HEK293 (cell line): ENCODE results near the gene GPM6B.

Experiments used
- CTCF ChIA-PET: fragments of 350-600 bp; formaldehyde crosslinking; extraction: SDS; loops from one replicate; lab custom pipeline; 2021; ENCODE audit warnings: antibody characterized with exemption; lab: Yijun Ruan, JAX
- POLR2A ChIA-PET: fragments of 300-600 bp; formaldehyde crosslinking; extraction: SDS; loops from one replicate; lab custom pipeline; 2020; ENCODE audit warnings: antibody characterized with exemption, inconsistent platforms; lab: Yijun Ruan, JAX
- H3K27ac ChIP-seq: fragments of 200-500 bp; sonication (Bioruptor generic); 2 replicates; pipeline ENCODE4 v1.5.1; 2014; ENCODE audit warnings: low read depth, low read length, control low read depth, inconsistent platforms; ENCODE audit errors: extremely low read depth
- H3K36me3 ChIP-seq, 2 experiments: fragments of 200-500 bp in 1 of 2; sonication (Bioruptor generic) in 1 of 2; 1 replicate in 1 of 2; 2 replicates in 1 of 2; pipeline ENCODE4 v1.5.1; 2014 to 2017; ENCODE audit warnings: inconsistent platforms in 2 of 2, low read length in 2 of 2; ENCODE audit not compliant: control insufficient read depth in 2 of 2, insufficient read depth in 1 of 2
- H3K4me1 ChIP-seq: fragments of 200-500 bp; sonication (Bioruptor generic); 2 replicates; pipeline ENCODE4 v1.5.1; 2014; ENCODE audit warnings: mild to moderate bottlenecking, low read length, inconsistent platforms; ENCODE audit not compliant: control insufficient read depth, insufficient read depth
- H3K4me3 ChIP-seq: 2 replicates; pipeline ENCODE4 v1.5.1; 2011; ENCODE audit warnings: low read depth, mild to moderate bottlenecking, control low read depth, low read length, moderate library complexity
- H3K9me3 ChIP-seq: fragments of 200-500 bp; sonication (Bioruptor generic); 2 replicates; pipeline ENCODE4 v1.5.1; 2014; ENCODE audit warnings: low read depth, low read length, inconsistent platforms; ENCODE audit not compliant: control insufficient read depth, insufficient read depth
- HOXC10 ChIP-seq: sonication (generic); formaldehyde crosslinking; IDR thresholded peaks from 2 replicates; pipeline ENCODE4 v1.8.1; 2023; ENCODE audit warnings: mild to moderate bottlenecking, missing genetic modification reagents
- KLF16 ChIP-seq: fragments of 450-650 bp; formaldehyde crosslinking; IDR thresholded peaks from 2 replicates; pipeline ENCODE4 v1.5.1; 2017; ENCODE audit warnings: missing biosample characterization, missing genetic modification characterization
- SALL2 ChIP-seq: fragments of 450-650 bp; formaldehyde crosslinking; IDR thresholded peaks from 2 replicates; pipeline ENCODE4 v1.5.0; 2017; ENCODE audit warnings: missing biosample characterization, mild to moderate bottlenecking, missing genetic modification characterization, borderline replicate concordance
- ZFHX2 ChIP-seq: fragments of 450-650 bp; formaldehyde crosslinking; conservative IDR thresholded peaks from 2 replicates; pipeline ENCODE4 v1.5.1; 2016; ENCODE audit warnings: missing biosample characterization, missing genetic modification characterization
- ZNF174 ChIP-seq: fragments of 450-650 bp; formaldehyde crosslinking; IDR thresholded peaks from 2 replicates; pipeline ENCODE4 v1.5.0; 2017; ENCODE audit warnings: missing biosample characterization, mild to moderate bottlenecking, missing genetic modification characterization
- ZNF626 ChIP-seq: fragments of 450-650 bp; sonication (Bioruptor Pico); formaldehyde crosslinking; IDR thresholded peaks from 2 replicates; pipeline ENCODE4 v1.5.1; 2018; ENCODE audit warnings: missing biosample characterization, missing genetic modification characterization, inconsistent platforms
- ZNF701 ChIP-seq: fragments of 450-650 bp; formaldehyde crosslinking; IDR thresholded peaks from 2 replicates; pipeline ENCODE4 v1.5.1; 2016; ENCODE audit warnings: missing biosample characterization, missing genetic modification characterization
- ZNF747 ChIP-seq: fragments of 450-650 bp; formaldehyde crosslinking; IDR thresholded peaks from 2 replicates; pipeline ENCODE4 v1.5.1; 2016; ENCODE audit warnings: missing biosample characterization, missing genetic modification characterization
- ZSCAN16 ChIP-seq: fragments of 450-650 bp; formaldehyde crosslinking; IDR thresholded peaks from 2 replicates; pipeline ENCODE4 v1.5.1; 2016; ENCODE audit warnings: missing biosample characterization, missing genetic modification characterization
- TF ChIP-seq, protein P1 (sequence below): fragments of 450-650 bp; formaldehyde crosslinking; IDR thresholded peaks from 2 replicates; pipeline ENCODE4 v1.5.1; 2016; ENCODE audit warnings: missing biosample characterization, missing genetic modification characterization
- TF ChIP-seq, protein P2 (sequence below): sonication (generic); formaldehyde crosslinking; IDR thresholded peaks from 2 replicates; pipeline ENCODE4 v1.8.1; 2022; ENCODE audit warnings: mild to moderate bottlenecking, moderate library complexity, missing genetic modification reagents
- TF ChIP-seq, protein P3 (sequence below): fragments of 450-650 bp; IDR thresholded peaks from 2 replicates; pipeline ENCODE4 v1.5.1; 2018; ENCODE audit warnings: missing biosample characterization, missing genetic modification characterization
- TF ChIP-seq, protein P4 (sequence below): fragments of 450-650 bp; formaldehyde crosslinking; IDR thresholded peaks from 2 replicates; pipeline ENCODE4 v1.5.1; 2017; ENCODE audit warnings: missing biosample characterization, missing genetic modification characterization
- TF ChIP-seq, protein P5 (sequence below): fragments of 450-650 bp; formaldehyde crosslinking; conservative IDR thresholded peaks from 2 replicates; pipeline ENCODE4 v1.5.1; 2016; ENCODE audit warnings: low read depth, missing biosample characterization, missing genetic modification characterization

The GPM6B gene

DNA sequence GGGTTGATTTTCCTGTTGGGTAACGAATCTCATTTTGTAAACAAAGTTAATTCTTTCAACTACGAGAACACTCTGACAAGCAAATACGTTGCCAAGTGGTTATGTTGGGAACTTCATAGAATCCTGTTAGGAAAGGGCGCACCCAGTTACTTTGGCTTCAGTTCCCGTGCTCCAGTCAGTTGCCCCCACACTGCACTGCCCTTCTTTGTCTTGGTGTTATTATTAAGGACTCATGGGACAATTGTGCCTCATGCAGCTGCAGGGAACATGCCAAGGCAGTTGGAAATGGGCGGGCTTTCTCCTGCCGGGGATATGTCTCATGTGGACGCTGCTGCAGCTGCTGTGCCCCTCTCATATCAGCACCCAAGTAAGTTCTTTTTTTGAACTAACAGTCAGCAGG lies 53.4 kb downstream of the GPM6B start:
- Histone ChIP-seq H3K9me3 (no peaks in the 10 kb centered on the region), H3K36me3 (peaks cover 57 to 96% of the 10 kb centered on the region in 2 experiments), H3K27ac (no peak overlapping the region), H3K4me1 (no peaks in the 10 kb centered on the region), H3K4me3 (no peak overlapping the region)
- TF ChIP-seq, protein P1, sequence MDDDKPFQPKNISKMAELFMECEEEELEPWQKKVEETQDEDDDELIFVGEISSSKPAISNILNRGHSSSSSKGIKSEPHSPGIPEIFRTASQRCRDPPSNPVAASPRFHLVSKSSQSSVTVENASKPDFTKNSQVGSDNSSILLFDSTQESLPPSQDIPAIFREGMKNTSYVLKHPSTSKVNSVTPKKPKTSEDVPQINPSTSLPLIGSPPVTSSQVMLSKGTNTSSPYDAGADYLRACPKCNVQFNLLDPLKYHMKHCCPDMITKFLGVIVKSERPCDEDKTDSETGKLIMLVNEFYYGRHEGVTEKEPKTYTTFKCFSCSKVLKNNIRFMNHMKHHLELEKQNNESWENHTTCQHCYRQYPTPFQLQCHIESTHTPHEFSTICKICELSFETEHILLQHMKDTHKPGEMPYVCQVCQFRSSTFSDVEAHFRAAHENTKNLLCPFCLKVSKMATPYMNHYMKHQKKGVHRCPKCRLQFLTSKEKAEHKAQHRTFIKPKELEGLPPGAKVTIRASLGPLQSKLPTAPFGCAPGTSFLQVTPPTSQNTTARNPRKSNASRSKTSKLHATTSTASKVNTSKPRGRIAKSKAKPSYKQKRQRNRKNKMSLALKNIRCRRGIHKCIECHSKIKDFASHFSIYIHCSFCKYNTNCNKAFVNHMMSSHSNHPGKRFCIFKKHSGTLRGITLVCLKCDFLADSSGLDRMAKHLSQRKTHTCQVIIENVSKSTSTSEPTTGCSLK, result no peak
- TF ChIP-seq ZNF626 (no peak), ZSCAN16 (no peak), SALL2 (tag by site-specific recombination) (no peak), HOXC10 (CRISPR knock-in tag) (no peak), ZNF174 (tag by site-specific recombination) (no peak), ZNF701 (tag by site-specific recombination) (no peak), ZFHX2 (no peak), ZNF747 (tag by site-specific recombination) (no peak), KLF16 (tag by site-specific recombination) (no peak)
- TF ChIP-seq, protein P2, sequence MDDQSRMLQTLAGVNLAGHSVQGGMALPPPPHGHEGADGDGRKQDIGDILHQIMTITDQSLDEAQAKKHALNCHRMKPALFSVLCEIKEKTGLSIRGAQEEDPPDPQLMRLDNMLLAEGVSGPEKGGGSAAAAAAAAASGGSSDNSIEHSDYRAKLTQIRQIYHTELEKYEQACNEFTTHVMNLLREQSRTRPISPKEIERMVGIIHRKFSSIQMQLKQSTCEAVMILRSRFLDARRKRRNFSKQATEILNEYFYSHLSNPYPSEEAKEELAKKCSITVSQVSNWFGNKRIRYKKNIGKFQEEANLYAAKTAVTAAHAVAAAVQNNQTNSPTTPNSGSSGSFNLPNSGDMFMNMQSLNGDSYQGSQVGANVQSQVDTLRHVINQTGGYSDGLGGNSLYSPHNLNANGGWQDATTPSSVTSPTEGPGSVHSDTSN (CRISPR knock-in tag), result no peak
- TF ChIP-seq, protein P3, sequence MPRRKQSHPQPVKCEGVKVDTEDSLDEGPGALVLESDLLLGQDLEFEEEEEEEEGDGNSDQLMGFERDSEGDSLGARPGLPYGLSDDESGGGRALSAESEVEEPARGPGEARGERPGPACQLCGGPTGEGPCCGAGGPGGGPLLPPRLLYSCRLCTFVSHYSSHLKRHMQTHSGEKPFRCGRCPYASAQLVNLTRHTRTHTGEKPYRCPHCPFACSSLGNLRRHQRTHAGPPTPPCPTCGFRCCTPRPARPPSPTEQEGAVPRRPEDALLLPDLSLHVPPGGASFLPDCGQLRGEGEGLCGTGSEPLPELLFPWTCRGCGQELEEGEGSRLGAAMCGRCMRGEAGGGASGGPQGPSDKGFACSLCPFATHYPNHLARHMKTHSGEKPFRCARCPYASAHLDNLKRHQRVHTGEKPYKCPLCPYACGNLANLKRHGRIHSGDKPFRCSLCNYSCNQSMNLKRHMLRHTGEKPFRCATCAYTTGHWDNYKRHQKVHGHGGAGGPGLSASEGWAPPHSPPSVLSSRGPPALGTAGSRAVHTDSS, result no peak
- TF ChIP-seq, protein P4, sequence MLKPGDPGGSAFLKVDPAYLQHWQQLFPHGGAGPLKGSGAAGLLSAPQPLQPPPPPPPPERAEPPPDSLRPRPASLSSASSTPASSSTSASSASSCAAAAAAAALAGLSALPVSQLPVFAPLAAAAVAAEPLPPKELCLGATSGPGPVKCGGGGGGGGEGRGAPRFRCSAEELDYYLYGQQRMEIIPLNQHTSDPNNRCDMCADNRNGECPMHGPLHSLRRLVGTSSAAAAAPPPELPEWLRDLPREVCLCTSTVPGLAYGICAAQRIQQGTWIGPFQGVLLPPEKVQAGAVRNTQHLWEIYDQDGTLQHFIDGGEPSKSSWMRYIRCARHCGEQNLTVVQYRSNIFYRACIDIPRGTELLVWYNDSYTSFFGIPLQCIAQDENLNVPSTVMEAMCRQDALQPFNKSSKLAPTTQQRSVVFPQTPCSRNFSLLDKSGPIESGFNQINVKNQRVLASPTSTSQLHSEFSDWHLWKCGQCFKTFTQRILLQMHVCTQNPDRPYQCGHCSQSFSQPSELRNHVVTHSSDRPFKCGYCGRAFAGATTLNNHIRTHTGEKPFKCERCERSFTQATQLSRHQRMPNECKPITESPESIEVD, result no peak
- TF ChIP-seq, protein P5, sequence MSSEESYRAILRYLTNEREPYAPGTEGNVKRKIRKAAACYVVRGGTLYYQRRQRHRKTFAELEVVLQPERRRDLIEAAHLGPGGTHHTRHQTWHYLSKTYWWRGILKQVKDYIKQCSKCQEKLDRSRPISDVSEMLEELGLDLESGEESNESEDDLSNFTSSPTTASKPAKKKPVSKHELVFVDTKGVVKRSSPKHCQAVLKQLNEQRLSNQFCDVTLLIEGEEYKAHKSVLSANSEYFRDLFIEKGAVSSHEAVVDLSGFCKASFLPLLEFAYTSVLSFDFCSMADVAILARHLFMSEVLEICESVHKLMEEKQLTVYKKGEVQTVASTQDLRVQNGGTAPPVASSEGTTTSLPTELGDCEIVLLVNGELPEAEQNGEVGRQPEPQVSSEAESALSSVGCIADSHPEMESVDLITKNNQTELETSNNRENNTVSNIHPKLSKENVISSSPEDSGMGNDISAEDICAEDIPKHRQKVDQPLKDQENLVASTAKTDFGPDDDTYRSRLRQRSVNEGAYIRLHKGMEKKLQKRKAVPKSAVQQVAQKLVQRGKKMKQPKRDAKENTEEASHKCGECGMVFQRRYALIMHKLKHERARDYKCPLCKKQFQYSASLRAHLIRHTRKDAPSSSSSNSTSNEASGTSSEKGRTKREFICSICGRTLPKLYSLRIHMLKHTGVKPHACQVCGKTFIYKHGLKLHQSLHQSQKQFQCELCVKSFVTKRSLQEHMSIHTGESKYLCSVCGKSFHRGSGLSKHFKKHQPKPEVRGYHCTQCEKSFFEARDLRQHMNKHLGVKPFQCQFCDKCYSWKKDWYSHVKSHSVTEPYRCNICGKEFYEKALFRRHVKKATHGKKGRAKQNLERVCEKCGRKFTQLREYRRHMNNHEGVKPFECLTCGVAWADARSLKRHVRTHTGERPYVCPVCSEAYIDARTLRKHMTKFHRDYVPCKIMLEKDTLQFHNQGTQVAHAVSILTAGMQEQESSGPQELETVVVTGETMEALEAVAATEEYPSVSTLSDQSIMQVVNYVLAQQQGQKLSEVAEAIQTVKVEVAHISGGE (tag by site-specific recombination), result no peak
- POLR2A ChIA-PET, result no interaction called here
- CTCF ChIA-PET, result interaction anchor here (1.4 to 1.8 kb wide), 2 partner anchors 14 to 104 kb away, joined by 5 to 12 read pairs; no protein-coding TSS in a partner anchor
